OCI-LY7 (cell line): ENCODE data around the gene NCKAP5.

Source experiments
- EZH2phosphoT487 ChIP-seq: fragments of 200-600 bp; sonication (generic); IDR thresholded peaks from 2 replicates; pipeline ENCODE4 v1.6.1; 2018; ENCODE audit warnings: low read depth, borderline replicate concordance, mild to moderate bottlenecking, mixed run types, antibody characterized with exemption, low read length, moderate library complexity, mixed read lengths
- TF ChIP-seq, protein P1 (sequence below): fragments of 200-600 bp; sonication (generic); conservative IDR thresholded peaks from 2 replicates; pipeline ENCODE4 v1.5.1; 2014; ENCODE audit warnings: mild to moderate bottlenecking, antibody characterized with exemption, low read length, moderate library complexity, mixed read lengths

DNA sequence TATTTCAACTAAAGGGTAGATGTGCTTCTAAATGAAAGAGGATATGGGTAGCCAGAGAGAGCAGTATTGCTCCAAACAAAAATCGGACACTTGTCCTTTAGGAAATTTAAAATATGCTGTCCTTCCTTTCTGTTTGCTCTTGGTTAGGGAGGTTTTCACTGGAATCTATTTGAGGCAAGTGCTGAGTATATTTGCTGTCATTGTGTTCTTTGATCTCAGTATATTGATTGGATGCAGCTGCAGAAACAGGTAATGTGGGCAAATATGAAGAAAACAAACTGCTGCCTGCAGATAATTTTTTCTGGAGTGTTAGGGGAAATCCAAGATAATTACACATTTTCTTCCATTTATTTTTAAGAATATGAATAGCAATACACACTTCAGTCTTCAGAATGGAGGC lies 410.2 kb downstream of the NCKAP5 start:
- TF ChIP-seq, protein P1, sequence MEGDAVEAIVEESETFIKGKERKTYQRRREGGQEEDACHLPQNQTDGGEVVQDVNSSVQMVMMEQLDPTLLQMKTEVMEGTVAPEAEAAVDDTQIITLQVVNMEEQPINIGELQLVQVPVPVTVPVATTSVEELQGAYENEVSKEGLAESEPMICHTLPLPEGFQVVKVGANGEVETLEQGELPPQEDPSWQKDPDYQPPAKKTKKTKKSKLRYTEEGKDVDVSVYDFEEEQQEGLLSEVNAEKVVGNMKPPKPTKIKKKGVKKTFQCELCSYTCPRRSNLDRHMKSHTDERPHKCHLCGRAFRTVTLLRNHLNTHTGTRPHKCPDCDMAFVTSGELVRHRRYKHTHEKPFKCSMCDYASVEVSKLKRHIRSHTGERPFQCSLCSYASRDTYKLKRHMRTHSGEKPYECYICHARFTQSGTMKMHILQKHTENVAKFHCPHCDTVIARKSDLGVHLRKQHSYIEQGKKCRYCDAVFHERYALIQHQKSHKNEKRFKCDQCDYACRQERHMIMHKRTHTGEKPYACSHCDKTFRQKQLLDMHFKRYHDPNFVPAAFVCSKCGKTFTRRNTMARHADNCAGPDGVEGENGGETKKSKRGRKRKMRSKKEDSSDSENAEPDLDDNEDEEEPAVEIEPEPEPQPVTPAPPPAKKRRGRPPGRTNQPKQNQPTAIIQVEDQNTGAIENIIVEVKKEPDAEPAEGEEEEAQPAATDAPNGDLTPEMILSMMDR = no peak
- no peak for TF ChIP-seq EZH2phosphoT487
